ENCODE measurements around the gene RAB42.

DNA sequence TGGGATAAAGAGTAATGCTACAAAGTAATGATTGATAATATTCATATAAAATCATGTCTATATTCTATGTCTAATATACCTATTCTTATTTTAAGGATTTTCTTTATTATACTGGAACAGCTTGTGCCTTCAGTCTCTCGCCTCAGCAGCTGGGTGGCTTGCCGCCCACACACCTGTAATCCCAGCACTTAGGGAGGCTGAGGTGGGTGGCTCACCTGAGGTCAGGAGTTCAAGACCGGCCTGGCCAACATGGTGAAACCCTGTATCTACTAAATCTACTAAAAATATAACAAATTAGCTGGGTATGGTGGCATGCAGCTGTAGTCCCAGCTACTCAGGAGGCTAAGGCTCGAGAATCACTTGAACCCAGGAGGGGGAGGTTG, 46.8 kb upstream of the RAB42 start:
- TF ChIP-seq CTCF (conservative IDR thresholded peaks at IDR 0.05; ENCODE audit: low read length) (no peak), EZH2phosphoT487 (IDR thresholded peaks at IDR 0.05; ENCODE audit: borderline replicate concordance) (no peak)

Measured in Loucy (cell line).